DMS 273 treated with DMSO at 0.1 percent for 48 hours (cell line): ENCODE measurements around the gene GABRB1.

Source experiments
- DNase-seq: peaks from one replicate; lab custom pipeline; 2025; lab: John Stamatoyannopoulos, UW

The GABRB1 gene

DNA sequence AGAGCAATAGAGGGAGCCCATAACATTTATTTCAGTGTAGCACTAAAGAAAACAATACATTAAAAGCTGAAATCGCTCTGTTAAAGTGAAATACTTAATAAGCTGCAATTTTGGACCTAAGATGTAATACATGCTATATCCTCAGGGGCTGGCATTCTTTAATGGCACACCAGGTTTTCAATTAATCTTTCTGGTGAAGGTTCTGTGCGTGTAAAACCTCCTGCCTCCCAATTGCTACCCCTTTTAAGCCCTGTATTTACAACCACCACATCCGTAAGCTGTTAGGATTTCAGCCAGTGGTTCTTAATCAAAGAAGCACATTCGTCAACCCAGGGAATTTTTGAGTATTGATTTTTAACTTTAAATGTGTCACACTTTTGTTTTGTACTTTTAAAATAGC is 439.7 kb downstream of the GABRB1 start:
- no peak for DNase-seq

- DNase-seq: no peak
These were observed 440.2 kb downstream of the GABRB1 start for GRCh38 chr4:47471591-47471990.

GRCh38 chr4:47473141-47473750 is 441.9 kb downstream of the GABRB1 start:
- DNase-seq: no peak

- no peak for DNase-seq
These were observed 443.4 kb downstream of the GABRB1 start for GRCh38 chr4:47474799-47475198.

- no peak for DNase-seq
These were observed 444.0 kb downstream of the GABRB1 start for GRCh38 chr4:47475411-47475810.
